ENCODE data around the gene COX14.
A peak's percentile ranks its signal among the peaks of the same experiment; 100 is the strongest.

The COX14 gene

DNA sequence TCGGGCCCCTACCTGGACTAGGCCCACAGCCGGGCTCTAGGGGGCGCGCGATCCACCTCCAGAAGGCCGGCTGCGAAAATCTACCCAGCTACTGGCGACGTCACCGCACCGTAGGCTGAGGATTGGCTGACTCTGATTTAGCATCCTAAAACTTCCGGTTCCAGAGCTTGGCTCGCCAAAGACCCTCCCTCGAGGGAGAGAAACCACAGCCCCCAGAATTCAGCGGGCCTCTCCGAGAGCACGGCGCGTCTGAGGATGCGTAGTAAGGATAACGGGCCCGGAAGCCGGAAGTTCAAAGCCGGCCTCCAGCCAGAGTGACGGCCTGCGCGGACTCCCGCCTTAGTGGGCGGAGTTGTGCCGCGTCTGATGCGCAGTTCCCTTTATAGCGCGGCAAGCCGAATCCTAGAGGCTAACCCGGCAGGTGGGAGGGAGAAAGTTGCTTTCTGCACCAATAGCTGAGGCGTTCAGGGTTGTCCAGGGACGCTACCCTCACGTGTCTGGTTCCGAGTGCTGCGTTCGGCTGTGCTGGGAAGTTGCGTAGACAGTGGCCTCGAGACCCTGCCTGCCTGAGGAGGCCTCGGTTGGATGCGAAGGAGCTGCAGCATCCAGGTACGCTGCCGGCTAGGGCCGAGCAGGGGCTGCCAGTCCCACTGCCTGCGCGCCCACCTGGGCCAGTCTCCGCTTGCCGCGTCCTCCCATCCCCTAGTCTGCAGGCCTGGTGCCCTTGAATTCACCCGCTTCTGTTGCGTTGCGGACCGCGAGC lies at the start of gene COX14:
Gene COX14, plus strand, starts transcription at position 544 of the 763 bp plus-strand sequence. CDS start 7,808 bp downstream, outside the sequence.
- DNase-seq (ENCODE audit: low spot score): peak; percentile 96
- TF ChIP-seq, protein P1, sequence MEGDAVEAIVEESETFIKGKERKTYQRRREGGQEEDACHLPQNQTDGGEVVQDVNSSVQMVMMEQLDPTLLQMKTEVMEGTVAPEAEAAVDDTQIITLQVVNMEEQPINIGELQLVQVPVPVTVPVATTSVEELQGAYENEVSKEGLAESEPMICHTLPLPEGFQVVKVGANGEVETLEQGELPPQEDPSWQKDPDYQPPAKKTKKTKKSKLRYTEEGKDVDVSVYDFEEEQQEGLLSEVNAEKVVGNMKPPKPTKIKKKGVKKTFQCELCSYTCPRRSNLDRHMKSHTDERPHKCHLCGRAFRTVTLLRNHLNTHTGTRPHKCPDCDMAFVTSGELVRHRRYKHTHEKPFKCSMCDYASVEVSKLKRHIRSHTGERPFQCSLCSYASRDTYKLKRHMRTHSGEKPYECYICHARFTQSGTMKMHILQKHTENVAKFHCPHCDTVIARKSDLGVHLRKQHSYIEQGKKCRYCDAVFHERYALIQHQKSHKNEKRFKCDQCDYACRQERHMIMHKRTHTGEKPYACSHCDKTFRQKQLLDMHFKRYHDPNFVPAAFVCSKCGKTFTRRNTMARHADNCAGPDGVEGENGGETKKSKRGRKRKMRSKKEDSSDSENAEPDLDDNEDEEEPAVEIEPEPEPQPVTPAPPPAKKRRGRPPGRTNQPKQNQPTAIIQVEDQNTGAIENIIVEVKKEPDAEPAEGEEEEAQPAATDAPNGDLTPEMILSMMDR (IDR thresholded peaks at IDR 0.05; ENCODE audit: extremely low read depth, insufficient read depth, missing control alignments): peak; percentile 93
- in situ Hi-C loops (cut with MboI; ENCODE audit: low pct_unique_long_range_greater_than_20kb, low sequenced_read_pairs, unreplicated experiment): no loop called here

DNA sequence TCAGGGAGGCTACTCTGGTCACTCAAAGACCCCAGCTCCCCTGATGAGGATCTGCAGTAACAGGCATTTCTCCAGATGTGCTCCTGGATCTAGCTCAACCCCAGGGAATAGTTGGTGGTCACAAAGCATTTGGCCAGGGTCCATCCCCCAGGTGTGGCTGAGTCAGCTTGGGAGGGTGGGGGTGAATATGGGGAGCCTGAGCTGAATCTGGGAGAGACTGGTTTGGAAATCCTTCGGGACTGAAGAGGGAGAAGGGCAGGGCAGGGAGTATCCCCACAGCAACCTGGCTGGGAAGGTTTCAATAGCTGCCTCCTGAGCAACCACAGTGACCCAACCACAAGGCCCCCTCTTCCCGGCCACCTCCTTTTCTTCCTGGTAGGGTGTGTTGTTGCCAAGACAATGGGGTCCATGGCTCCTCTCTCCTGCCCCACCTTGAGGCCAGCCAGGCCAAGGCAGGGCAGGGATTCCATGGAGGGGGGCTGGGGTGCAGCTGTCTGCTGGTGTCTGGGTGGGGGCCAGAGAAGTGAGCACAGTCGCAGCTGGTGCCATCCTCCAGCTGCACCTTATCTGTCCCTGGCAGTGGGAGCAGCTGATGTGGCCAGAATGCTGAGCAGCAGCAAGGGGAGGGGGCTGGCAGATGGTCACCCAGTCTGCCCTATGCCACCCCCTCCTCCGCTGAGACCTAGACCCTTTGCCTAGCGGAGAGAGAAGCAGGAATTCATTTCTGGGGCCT lies 49.1 kb upstream of the COX14 start:
- TF ChIP-seq, protein P1 (IDR thresholded peaks at IDR 0.05; ENCODE audit: extremely low read depth, insufficient read depth, missing control alignments): no peak
- DNase-seq (ENCODE audit: low spot score): no peak
- in situ Hi-C loops (cut with MboI; ENCODE audit: low pct_unique_long_range_greater_than_20kb, low sequenced_read_pairs, unreplicated experiment): no loop called here

DNA sequence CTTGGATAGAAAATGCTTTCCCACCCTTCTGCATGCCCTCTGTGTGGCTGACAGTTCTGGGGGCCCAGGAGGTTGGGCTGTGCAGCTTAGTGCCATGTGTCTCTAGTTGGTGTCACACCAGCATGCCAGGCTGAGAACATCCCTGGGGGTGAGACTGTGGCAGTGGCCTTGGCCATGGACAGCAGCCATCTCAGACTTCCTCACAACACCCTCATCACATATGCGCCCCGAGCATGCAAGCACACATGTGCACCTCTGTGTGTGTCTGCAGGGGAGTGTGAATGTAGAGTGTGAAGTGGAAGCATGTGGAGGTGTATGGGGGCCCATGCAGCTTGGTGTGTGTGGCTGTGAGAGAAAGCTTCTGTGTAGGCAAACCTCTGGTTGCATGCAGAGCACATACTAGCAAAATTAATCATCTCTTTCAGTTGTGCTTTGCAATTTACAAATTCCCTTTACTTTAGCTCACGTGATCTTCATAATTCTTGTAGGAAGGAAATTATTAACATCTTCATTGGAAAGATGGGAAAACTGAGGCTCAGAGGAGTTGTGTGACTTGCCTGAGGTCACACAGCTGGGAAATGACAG lies 46.2 kb upstream of the COX14 start:
- TF ChIP-seq, protein P1 (IDR thresholded peaks at IDR 0.05; ENCODE audit: extremely low read depth, insufficient read depth, missing control alignments): no peak

DNA sequence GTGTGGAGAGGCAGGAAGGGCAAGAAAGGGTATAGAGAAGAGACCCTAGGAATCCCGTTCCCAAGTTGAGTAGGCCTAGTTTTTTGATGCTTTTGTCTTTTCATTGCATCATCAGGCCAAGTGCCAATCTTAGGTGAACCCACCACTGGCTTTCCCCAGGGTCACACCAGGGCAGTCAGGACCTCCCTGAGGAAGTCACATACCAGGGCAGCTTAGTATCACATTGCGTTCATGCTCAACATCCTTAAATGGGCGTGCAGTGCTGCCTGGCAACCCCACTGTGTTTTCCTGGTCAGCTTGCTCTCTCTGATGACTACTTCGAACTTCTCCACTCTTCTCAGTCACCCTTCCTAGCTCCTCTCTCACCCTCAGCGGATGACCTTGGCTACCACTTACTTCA lies 45.6 kb upstream of the COX14 start:
- DNase-seq (ENCODE audit: low spot score): no peak
- TF ChIP-seq, protein P1 (IDR thresholded peaks at IDR 0.05; ENCODE audit: extremely low read depth, insufficient read depth, missing control alignments): no peak
- in situ Hi-C loops (cut with MboI; ENCODE audit: low pct_unique_long_range_greater_than_20kb, low sequenced_read_pairs, unreplicated experiment): no loop called here

More for the DNA sequence above, 46.2 kb upstream of the COX14 start:
- DNase-seq (ENCODE audit: low spot score): no peak
- in situ Hi-C loops (cut with MboI; ENCODE audit: low pct_unique_long_range_greater_than_20kb, low sequenced_read_pairs, unreplicated experiment): no loop called here

DNA sequence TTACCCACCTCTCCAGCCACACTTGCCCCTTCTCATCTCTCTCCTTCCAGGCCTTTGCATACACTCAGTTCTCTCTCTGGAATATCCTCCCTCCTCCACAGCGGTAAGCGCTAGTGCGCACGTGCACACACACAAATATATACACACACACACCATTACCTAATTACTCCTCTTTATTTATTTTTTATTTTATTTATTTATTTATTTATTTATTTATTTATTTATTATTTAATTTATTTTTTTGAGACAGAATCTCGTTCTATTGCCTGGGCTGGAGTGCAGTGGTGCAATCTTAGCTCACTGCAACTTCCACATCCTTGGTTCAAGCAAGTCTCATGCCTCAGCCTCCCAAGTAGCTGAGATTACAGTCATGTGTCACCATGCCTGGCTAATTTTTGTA lies 43.0 kb upstream of the COX14 start:
- in situ Hi-C loops (cut with MboI; ENCODE audit: low pct_unique_long_range_greater_than_20kb, low sequenced_read_pairs, unreplicated experiment): no loop called here
- TF ChIP-seq, protein P1 (IDR thresholded peaks at IDR 0.05; ENCODE audit: extremely low read depth, insufficient read depth, missing control alignments): no peak

DNA sequence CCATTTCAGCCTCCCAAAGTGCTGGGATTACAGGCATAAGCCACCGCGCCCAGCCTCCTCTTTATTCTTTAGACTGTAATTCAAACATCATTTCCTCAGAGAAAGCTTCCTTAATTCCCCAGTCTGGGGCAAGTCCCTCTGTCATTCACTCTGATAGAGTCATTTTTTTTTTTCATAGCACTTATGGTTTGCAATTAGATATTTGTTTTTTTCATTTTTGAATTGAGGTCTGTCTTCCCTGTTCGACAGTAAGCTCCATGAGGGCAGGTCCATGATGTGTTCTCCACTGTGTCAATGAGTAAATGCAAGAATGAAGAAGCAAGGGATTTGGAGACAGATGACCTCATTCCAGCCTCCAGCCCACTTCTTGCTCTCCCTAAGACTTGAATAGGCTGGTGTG lies 42.5 kb upstream of the COX14 start:
- no peak for DNase-seq (ENCODE audit: low spot score)
- TF ChIP-seq, protein P1 (IDR thresholded peaks at IDR 0.05; ENCODE audit: extremely low read depth, insufficient read depth, missing control alignments): no peak
- in situ Hi-C loops (cut with MboI; ENCODE audit: low pct_unique_long_range_greater_than_20kb, low sequenced_read_pairs, unreplicated experiment): no loop called here

More for the DNA sequence above, 43.0 kb upstream of the COX14 start:
- no peak for DNase-seq (ENCODE audit: low spot score)
